Stimulated activated CD4-positive, alpha-beta T cell treated with anti-CD3 and anti-CD28 coated beads, Interleukin-1b, Interleukin-23, amount 100 ng/mL, for 1 hour (primary cell): ENCODE results near the gene STX18.

Experiments
- DNase-seq, 2 donors: peaks; one replicate each; pipeline ENCODE4 v3.0.0-alpha.2; 2020; ENCODE audit warnings: low read depth in 2 of 2

STX18 gene

GRCh38 chr4:4401036-4401435 is 140.8 kb downstream of the STX18 start:
- DNase-seq: no peak

- DNase-seq: no peak
These were observed 143.4 kb downstream of the STX18 start for GRCh38 chr4:4398430-4398829.

GRCh38 chr4:4397441-4397819 is 144.4 kb downstream of the STX18 start:
- DNase-seq: no peak

- DNase-seq: no peak
These were observed 145.0 kb downstream of the STX18 start for GRCh38 chr4:4396628-4397440.

- DNase-seq: no peak
These were observed 145.8 kb downstream of the STX18 start for GRCh38 chr4:4395849-4396627.

GRCh38 chr4:4395371-4395770 is 146.5 kb downstream of the STX18 start:
- no peak for DNase-seq

GRCh38 chr4:4394644-4395043 is 147.2 kb downstream of the STX18 start:
- DNase-seq: no peak

GRCh38 chr4:4392501-4393183 is 149.2 kb downstream of the STX18 start:
- DNase-seq: no peak

GRCh38 chr4:4391866-4392265 is 150.0 kb downstream of the STX18 start:
- no peak for DNase-seq

GRCh38 chr4:4390515-4391240 is 151.2 kb downstream of the STX18 start:
- DNase-seq: no peak

GRCh38 chr4:4390046-4390445 is 151.8 kb downstream of the STX18 start:
- DNase-seq: no peak

GRCh38 chr4:4388836-4389575 is 152.8 kb downstream of the STX18 start:
- no peak for DNase-seq

- no peak for DNase-seq
These were observed 153.5 kb downstream of the STX18 start for GRCh38 chr4:4388311-4388790.

- DNase-seq: no peak
These were observed 154.1 kb downstream of the STX18 start for GRCh38 chr4:4387531-4388310.

GRCh38 chr4:4386736-4387392 is 155.0 kb downstream of the STX18 start, which contains the start of gene NSG1:
TSS of gene NSG1 (plus strand) at chr4:4387102. CDS start at chr4:4387630, 528 bp downstream.
- DNase-seq: no peak

GRCh38 chr4:4386296-4386735 is 155.5 kb downstream of the STX18 start:
- DNase-seq: no peak

- no peak for DNase-seq
These were observed 156.0 kb downstream of the STX18 start for GRCh38 chr4:4385729-4386295.

GRCh38 chr4:4384837-4385236 is 157.0 kb downstream of the STX18 start:
- DNase-seq: no peak

- DNase-seq: no peak
These were observed 158.8 kb downstream of the STX18 start for GRCh38 chr4:4383085-4383484.
